ENCODE data around the gene ANO7.

- TF ChIP-seq CTCF (IDR thresholded peaks at IDR 0.05; ENCODE audit: low read length) (no peak), EZH2 (IDR thresholded peaks at IDR 0.05; ENCODE audit: borderline replicate concordance, low read length) (no peak)
Observed at GRCh38 chr2:241214209-241214608, 25.7 kb downstream of the ANO7 start.
